ENCODE results near the gene DISP3.

The DISP3 gene

DNA sequence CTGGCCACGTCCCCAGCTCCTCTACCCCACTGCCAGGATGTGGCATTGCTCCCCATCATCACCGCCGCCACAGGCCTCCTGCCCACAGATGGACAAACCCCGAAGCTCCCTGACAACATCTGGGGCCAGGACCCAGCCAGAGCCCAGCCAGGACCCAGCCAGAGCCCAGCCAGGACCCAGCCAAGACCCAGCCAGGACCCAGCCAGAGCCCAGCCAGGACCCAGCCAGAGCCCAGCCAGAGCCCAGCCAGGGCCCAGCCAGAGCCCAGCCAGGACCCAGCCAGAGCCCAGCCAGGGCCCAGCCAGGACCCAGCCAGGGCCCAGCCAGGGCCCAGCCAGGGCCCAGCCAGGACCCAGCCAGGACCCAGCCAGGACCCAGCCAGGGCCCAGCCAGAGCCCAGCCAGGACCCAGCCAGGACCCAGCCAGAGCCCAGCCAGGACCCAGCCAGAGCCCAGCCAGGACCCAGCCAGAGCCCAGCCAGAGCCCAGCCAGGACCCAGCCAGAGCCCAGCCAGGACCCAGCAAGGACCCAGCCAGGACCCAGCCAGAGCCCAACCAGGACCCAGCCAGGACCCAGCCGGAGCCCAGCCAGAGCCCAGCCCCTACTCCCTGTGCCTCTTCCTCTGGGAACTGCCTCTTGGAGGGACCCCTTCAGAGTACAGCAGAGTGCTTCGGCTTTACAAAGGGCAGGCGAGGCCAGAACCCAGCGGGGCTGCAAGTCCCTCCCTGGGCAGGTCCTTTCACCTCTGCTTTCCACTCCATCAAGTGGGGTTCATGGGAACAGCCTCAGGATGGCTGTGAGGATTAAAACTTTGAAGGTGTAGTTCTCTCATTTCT, 43.7 kb downstream of the DISP3 start:
- Histone ChIP-seq H3K9ac (ENCODE audit: low read depth, low read length) (no peak overlapping the region), H4K20me1 (ENCODE audit: insufficient read depth, low read length) (no peaks in the 10 kb centered on the region), H3K79me2 (ENCODE audit: insufficient read depth, low read length) (no peaks in the 10 kb centered on the region), H3K4me1 (ENCODE audit: insufficient read depth, low read length) (no peaks in the 10 kb centered on the region), H3K27ac (ENCODE audit: low read length) (no peak overlapping the region), H2AFZ (ENCODE audit: low read depth, low read length) (no peak overlapping the region), H3K36me3 (ENCODE audit: insufficient read depth, low read length) (no peaks in the 10 kb centered on the region), H3K9me3 (ENCODE audit: insufficient read depth, low read length, severe bottlenecking) (no peaks in the 10 kb centered on the region), H3K27me3 (ENCODE audit: insufficient read depth, low read length, poor library complexity) (no peaks in the 10 kb centered on the region), H3K4me3 (ENCODE audit: low read depth in 1 of 2, low read length in 2 of 2) (no peak overlapping the region), H3K4me2 (ENCODE audit: insufficient read depth, low read length) (no peak overlapping the region)
- ATAC-seq (ENCODE audit: insufficient read depth, low read depth) (no peak), DNase-seq (no peak)
- TF ChIP-seq, protein P1, sequence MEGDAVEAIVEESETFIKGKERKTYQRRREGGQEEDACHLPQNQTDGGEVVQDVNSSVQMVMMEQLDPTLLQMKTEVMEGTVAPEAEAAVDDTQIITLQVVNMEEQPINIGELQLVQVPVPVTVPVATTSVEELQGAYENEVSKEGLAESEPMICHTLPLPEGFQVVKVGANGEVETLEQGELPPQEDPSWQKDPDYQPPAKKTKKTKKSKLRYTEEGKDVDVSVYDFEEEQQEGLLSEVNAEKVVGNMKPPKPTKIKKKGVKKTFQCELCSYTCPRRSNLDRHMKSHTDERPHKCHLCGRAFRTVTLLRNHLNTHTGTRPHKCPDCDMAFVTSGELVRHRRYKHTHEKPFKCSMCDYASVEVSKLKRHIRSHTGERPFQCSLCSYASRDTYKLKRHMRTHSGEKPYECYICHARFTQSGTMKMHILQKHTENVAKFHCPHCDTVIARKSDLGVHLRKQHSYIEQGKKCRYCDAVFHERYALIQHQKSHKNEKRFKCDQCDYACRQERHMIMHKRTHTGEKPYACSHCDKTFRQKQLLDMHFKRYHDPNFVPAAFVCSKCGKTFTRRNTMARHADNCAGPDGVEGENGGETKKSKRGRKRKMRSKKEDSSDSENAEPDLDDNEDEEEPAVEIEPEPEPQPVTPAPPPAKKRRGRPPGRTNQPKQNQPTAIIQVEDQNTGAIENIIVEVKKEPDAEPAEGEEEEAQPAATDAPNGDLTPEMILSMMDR (IDR thresholded peaks at IDR 0.05; ENCODE audit: borderline replicate concordance, extremely low read depth, low read length, poor library complexity, severe bottlenecking), result no peak
- TF ChIP-seq EZH2 (IDR thresholded peaks at IDR 0.05; ENCODE audit: borderline replicate concordance, low read depth, low read length, severe bottlenecking), result no peak

GRCh38 chr1:11523261-11523660, 44.3 kb downstream of the DISP3 start:
- TF ChIP-seq EZH2 (IDR thresholded peaks at IDR 0.05; ENCODE audit: borderline replicate concordance, low read depth, low read length, severe bottlenecking), result no peak
- TF ChIP-seq, protein P1 (IDR thresholded peaks at IDR 0.05; ENCODE audit: borderline replicate concordance, extremely low read depth, low read length, poor library complexity, severe bottlenecking), result no peak
- H3K9ac ChIP-seq (ENCODE audit: low read depth, low read length), result no peak overlapping the region
- H3K27me3 ChIP-seq (ENCODE audit: insufficient read depth, low read length, poor library complexity), result no peaks in the 10 kb centered on the region
- no peak for DNase-seq
- H3K36me3 ChIP-seq (ENCODE audit: insufficient read depth, low read length), result no peaks in the 10 kb centered on the region
- H3K4me3 ChIP-seq (ENCODE audit: low read depth in 1 of 2, low read length in 2 of 2), result no peak overlapping the region
- H4K20me1 ChIP-seq (ENCODE audit: insufficient read depth, low read length), result no peaks in the 10 kb centered on the region
- no peaks in the 10 kb centered on the region for H3K9me3 ChIP-seq (ENCODE audit: insufficient read depth, low read length, severe bottlenecking)
- no peak overlapping the region for H3K4me2 ChIP-seq (ENCODE audit: insufficient read depth, low read length)
- no peak overlapping the region for H3K27ac ChIP-seq (ENCODE audit: low read length)
- H2AFZ ChIP-seq (ENCODE audit: low read depth, low read length), result no peak overlapping the region
- H3K4me1 ChIP-seq (ENCODE audit: insufficient read depth, low read length), result no peaks in the 10 kb centered on the region
- no peaks in the 10 kb centered on the region for H3K79me2 ChIP-seq (ENCODE audit: insufficient read depth, low read length)
- ATAC-seq (ENCODE audit: insufficient read depth, low read depth), result no peak

- no peaks in the 10 kb centered on the region for H3K27me3 ChIP-seq (ENCODE audit: insufficient read depth, low read length, poor library complexity)
- TF ChIP-seq, protein P1 (IDR thresholded peaks at IDR 0.05; ENCODE audit: borderline replicate concordance, extremely low read depth, low read length, poor library complexity, severe bottlenecking), result no peak
- TF ChIP-seq EZH2 (IDR thresholded peaks at IDR 0.05; ENCODE audit: borderline replicate concordance, low read depth, low read length, severe bottlenecking), result no peak
- H3K9ac ChIP-seq (ENCODE audit: low read depth, low read length), result no peak overlapping the region
- no peak overlapping the region for H2AFZ ChIP-seq (ENCODE audit: low read depth, low read length)
- no peak for DNase-seq
- ATAC-seq (ENCODE audit: insufficient read depth, low read depth), result no peak
- no peak overlapping the region for H3K4me3 ChIP-seq (ENCODE audit: low read depth in 1 of 2, low read length in 2 of 2)
- H3K4me1 ChIP-seq (ENCODE audit: insufficient read depth, low read length), result no peaks in the 10 kb centered on the region
- no peak overlapping the region for H3K27ac ChIP-seq (ENCODE audit: low read length)
- H3K9me3 ChIP-seq (ENCODE audit: insufficient read depth, low read length, severe bottlenecking), result no peaks in the 10 kb centered on the region
- no peaks in the 10 kb centered on the region for H4K20me1 ChIP-seq (ENCODE audit: insufficient read depth, low read length)
- no peaks in the 10 kb centered on the region for H3K79me2 ChIP-seq (ENCODE audit: insufficient read depth, low read length)
- H3K4me2 ChIP-seq (ENCODE audit: insufficient read depth, low read length), result no peak overlapping the region
- no peaks in the 10 kb centered on the region for H3K36me3 ChIP-seq (ENCODE audit: insufficient read depth, low read length)
Measured at GRCh38 chr1:11523746-11524464, 45.0 kb downstream of the DISP3 start.

All from DND-41 (cell line).